Measurements from ENCODE around the gene DPYSL5.

Gene DPYSL5
- total RNA-seq, result 0 reads per million in 3 donors

DNA sequence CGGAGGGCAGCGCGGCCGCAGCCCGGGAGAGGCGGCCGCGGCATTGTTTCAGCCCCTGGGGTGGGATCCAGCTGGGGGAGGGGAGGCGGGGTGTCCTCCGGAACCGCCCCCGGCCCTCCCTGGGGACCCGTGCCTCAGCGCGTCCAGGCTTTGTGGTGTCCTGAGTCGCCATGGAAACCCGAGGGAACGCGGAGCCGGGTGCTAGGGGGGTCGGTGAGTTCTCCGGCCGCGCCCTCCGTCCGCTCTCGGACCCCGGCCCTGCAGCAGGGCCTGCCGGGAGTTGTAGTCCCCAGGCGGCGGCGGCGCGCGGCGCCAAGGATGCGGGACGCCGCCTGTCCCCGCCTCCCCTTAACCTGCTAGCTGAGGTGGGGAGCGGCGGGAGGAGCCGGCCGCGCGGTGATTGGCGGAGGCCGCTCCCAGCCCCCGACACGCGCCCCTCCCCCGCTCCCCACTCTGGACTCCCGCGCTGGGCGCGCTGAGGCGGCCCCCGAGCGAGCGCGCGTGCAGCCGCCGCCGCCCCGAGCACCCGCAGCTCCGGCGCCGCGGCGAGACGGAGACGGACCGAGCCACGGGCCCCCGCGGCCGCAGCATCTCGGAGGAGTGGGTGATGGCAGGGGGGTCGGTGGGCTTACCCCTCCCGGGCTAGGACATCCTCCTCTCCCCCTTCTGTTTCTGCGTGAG lies at the start of gene DPYSL5:
Gene DPYSL5, plus strand, starts transcription at position 478 of the 681 bp plus-strand sequence. CDS start 50,368 bp downstream, outside the sequence.
- peaks cover 32% of the 10 kb centered on the region for H3K4me1 ChIP-seq (ENCODE audit: control insufficient read depth, insufficient read depth, low read length, poor library complexity, severe bottlenecking)
- H3K36me3 ChIP-seq (ENCODE audit: control insufficient read depth, insufficient read depth, low read length), result no peaks in the 10 kb centered on the region
- DNase-seq, result no peak
- no peaks in the 10 kb centered on the region for H3K9me3 ChIP-seq (ENCODE audit: control insufficient read depth, low read length)
- peak within 1 kb of the TSS; percentile 57 for H3K4me3 ChIP-seq (ENCODE audit: insufficient read depth, low read depth, low read length, poor library complexity, severe bottlenecking)
- H3K27me3 ChIP-seq (replicated peaks; ENCODE audit: control insufficient read depth, insufficient read depth, low read length, poor library complexity, severe bottlenecking), result peaks cover 57% of the 10 kb centered on the region
- no peak within 1 kb of the TSS for H3K27ac ChIP-seq (ENCODE audit: insufficient read depth, low read length, poor library complexity, severe bottlenecking)

- H3K27me3 ChIP-seq (replicated peaks; ENCODE audit: control insufficient read depth, insufficient read depth, low read length, poor library complexity, severe bottlenecking), result no peaks in the 10 kb centered on the region
Measured at GRCh38 chr2:26801328-26801727, 46.6 kb upstream of the DPYSL5 start.

DNA sequence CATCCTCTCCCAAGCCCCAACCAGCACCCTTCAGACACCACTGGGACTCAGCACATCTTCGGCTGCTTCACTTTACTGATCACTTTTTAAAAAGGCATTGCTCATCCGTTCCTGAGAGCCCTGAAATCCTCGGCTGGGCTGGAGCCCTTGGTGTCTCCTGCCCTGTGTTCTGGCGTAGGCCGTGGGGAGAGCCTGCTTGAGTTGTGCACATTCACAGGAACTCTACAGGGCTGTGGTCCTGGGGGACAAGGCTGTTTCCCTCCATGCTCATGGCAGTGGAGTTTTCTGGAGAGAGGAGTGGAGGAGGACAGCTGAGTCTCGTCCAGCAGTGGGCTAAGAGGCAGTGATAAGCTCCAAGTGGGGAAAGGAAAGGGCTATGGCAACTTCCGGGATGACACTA lies 46.1 kb upstream of the DPYSL5 start:
- no peaks in the 10 kb centered on the region for H3K36me3 ChIP-seq (ENCODE audit: control insufficient read depth, insufficient read depth, low read length)
- no peak for DNase-seq
- no peaks in the 10 kb centered on the region for H3K9me3 ChIP-seq (ENCODE audit: control insufficient read depth, low read length)
- H3K27me3 ChIP-seq (replicated peaks; ENCODE audit: control insufficient read depth, insufficient read depth, low read length, poor library complexity, severe bottlenecking), result no peaks in the 10 kb centered on the region
- H3K4me1 ChIP-seq (ENCODE audit: control insufficient read depth, insufficient read depth, low read length, poor library complexity, severe bottlenecking), result no peaks in the 10 kb centered on the region
- H3K27ac ChIP-seq (ENCODE audit: insufficient read depth, low read length, poor library complexity, severe bottlenecking), result no peak overlapping the region
- no peak overlapping the region for H3K4me3 ChIP-seq (ENCODE audit: insufficient read depth, low read depth, low read length, poor library complexity, severe bottlenecking)

More at GRCh38 chr2:26801328-26801727, 46.6 kb upstream of the DPYSL5 start:
- Histone ChIP-seq H3K27ac (ENCODE audit: insufficient read depth, low read length, poor library complexity, severe bottlenecking) (no peak overlapping the region), H3K36me3 (ENCODE audit: control insufficient read depth, insufficient read depth, low read length) (no peaks in the 10 kb centered on the region), H3K4me3 (ENCODE audit: insufficient read depth, low read depth, low read length, poor library complexity, severe bottlenecking) (no peak overlapping the region), H3K4me1 (ENCODE audit: control insufficient read depth, insufficient read depth, low read length, poor library complexity, severe bottlenecking) (no peaks in the 10 kb centered on the region), H3K9me3 (ENCODE audit: control insufficient read depth, low read length) (no peaks in the 10 kb centered on the region)
- DNase-seq, result no peak

GRCh38 chr2:26805241-26805676 lies 42.7 kb upstream of the DPYSL5 start:
- no peaks in the 10 kb centered on the region for H3K36me3 ChIP-seq (ENCODE audit: control insufficient read depth, insufficient read depth, low read length)
- H3K4me3 ChIP-seq (ENCODE audit: insufficient read depth, low read depth, low read length, poor library complexity, severe bottlenecking), result no peak overlapping the region
- H3K27me3 ChIP-seq (replicated peaks; ENCODE audit: control insufficient read depth, insufficient read depth, low read length, poor library complexity, severe bottlenecking), result no peaks in the 10 kb centered on the region
- no peak overlapping the region for H3K27ac ChIP-seq (ENCODE audit: insufficient read depth, low read length, poor library complexity, severe bottlenecking)
- no peaks in the 10 kb centered on the region for H3K4me1 ChIP-seq (ENCODE audit: control insufficient read depth, insufficient read depth, low read length, poor library complexity, severe bottlenecking)
- DNase-seq, result no peak
- no peaks in the 10 kb centered on the region for H3K9me3 ChIP-seq (ENCODE audit: control insufficient read depth, low read length)

- Histone ChIP-seq H3K4me1 (ENCODE audit: control insufficient read depth, insufficient read depth, low read length, poor library complexity, severe bottlenecking) (peaks cover 4% of the 10 kb centered on the region), H3K9me3 (ENCODE audit: control insufficient read depth, low read length) (no peaks in the 10 kb centered on the region), H3K36me3 (ENCODE audit: control insufficient read depth, insufficient read depth, low read length) (no peaks in the 10 kb centered on the region), H3K27ac (ENCODE audit: insufficient read depth, low read length, poor library complexity, severe bottlenecking) (no peak overlapping the region), H3K4me3 (ENCODE audit: insufficient read depth, low read depth, low read length, poor library complexity, severe bottlenecking) (no peak overlapping the region), H3K27me3 (replicated peaks; ENCODE audit: control insufficient read depth, insufficient read depth, low read length, poor library complexity, severe bottlenecking) (no peaks in the 10 kb centered on the region)
- DNase-seq, result no peak
Measured at GRCh38 chr2:26807788-26808460, 40.0 kb upstream of the DPYSL5 start.

- Histone ChIP-seq H3K9me3 (ENCODE audit: control insufficient read depth, low read length) (no peaks in the 10 kb centered on the region), H3K36me3 (ENCODE audit: control insufficient read depth, insufficient read depth, low read length) (no peaks in the 10 kb centered on the region), H3K27ac (ENCODE audit: insufficient read depth, low read length, poor library complexity, severe bottlenecking) (no peak overlapping the region), H3K27me3 (replicated peaks; ENCODE audit: control insufficient read depth, insufficient read depth, low read length, poor library complexity, severe bottlenecking) (no peaks in the 10 kb centered on the region), H3K4me3 (ENCODE audit: insufficient read depth, low read depth, low read length, poor library complexity, severe bottlenecking) (no peak overlapping the region), H3K4me1 (ENCODE audit: control insufficient read depth, insufficient read depth, low read length, poor library complexity, severe bottlenecking) (peaks cover 4% of the 10 kb centered on the region)
- DNase-seq, result no peak
Measured at GRCh38 chr2:26809211-26809610, 38.7 kb upstream of the DPYSL5 start.

- H3K4me1 ChIP-seq (ENCODE audit: control insufficient read depth, insufficient read depth, low read length, poor library complexity, severe bottlenecking), result peaks cover 4% of the 10 kb centered on the region
- peaks cover under 1% of the 10 kb centered on the region for H3K27me3 ChIP-seq (replicated peaks; ENCODE audit: control insufficient read depth, insufficient read depth, low read length, poor library complexity, severe bottlenecking)
- no peaks in the 10 kb centered on the region for H3K9me3 ChIP-seq (ENCODE audit: control insufficient read depth, low read length)
- no peak overlapping the region for H3K27ac ChIP-seq (ENCODE audit: insufficient read depth, low read length, poor library complexity, severe bottlenecking)
- H3K36me3 ChIP-seq (ENCODE audit: control insufficient read depth, insufficient read depth, low read length), result no peaks in the 10 kb centered on the region
- DNase-seq, result no peak
- H3K4me3 ChIP-seq (ENCODE audit: insufficient read depth, low read depth, low read length, poor library complexity, severe bottlenecking), result no peak overlapping the region
Measured at GRCh38 chr2:26809876-26810577, 37.9 kb upstream of the DPYSL5 start.

- peaks cover 4% of the 10 kb centered on the region for H3K4me1 ChIP-seq (ENCODE audit: control insufficient read depth, insufficient read depth, low read length, poor library complexity, severe bottlenecking)
- H3K36me3 ChIP-seq (ENCODE audit: control insufficient read depth, insufficient read depth, low read length), result no peaks in the 10 kb centered on the region
- peaks cover 5% of the 10 kb centered on the region for H3K27me3 ChIP-seq (replicated peaks; ENCODE audit: control insufficient read depth, insufficient read depth, low read length, poor library complexity, severe bottlenecking)
- no peak overlapping the region for H3K27ac ChIP-seq (ENCODE audit: insufficient read depth, low read length, poor library complexity, severe bottlenecking)
- DNase-seq, result no peak
- no peaks in the 10 kb centered on the region for H3K9me3 ChIP-seq (ENCODE audit: control insufficient read depth, low read length)
- H3K4me3 ChIP-seq (ENCODE audit: insufficient read depth, low read depth, low read length, poor library complexity, severe bottlenecking), result no peak overlapping the region
Measured at GRCh38 chr2:26811261-26811660, 36.7 kb upstream of the DPYSL5 start.

- Histone ChIP-seq H3K4me1 (ENCODE audit: control insufficient read depth, insufficient read depth, low read length, poor library complexity, severe bottlenecking) (peaks cover 4% of the 10 kb centered on the region), H3K36me3 (ENCODE audit: control insufficient read depth, insufficient read depth, low read length) (no peaks in the 10 kb centered on the region), H3K4me3 (ENCODE audit: insufficient read depth, low read depth, low read length, poor library complexity, severe bottlenecking) (no peak overlapping the region), H3K27me3 (replicated peaks; ENCODE audit: control insufficient read depth, insufficient read depth, low read length, poor library complexity, severe bottlenecking) (peaks cover 5% of the 10 kb centered on the region), H3K27ac (ENCODE audit: insufficient read depth, low read length, poor library complexity, severe bottlenecking) (no peak overlapping the region), H3K9me3 (ENCODE audit: control insufficient read depth, low read length) (no peaks in the 10 kb centered on the region)
- DNase-seq, result no peak
Measured at GRCh38 chr2:26811791-26812694, 35.9 kb upstream of the DPYSL5 start.

Data from effector memory CD4-positive, alpha-beta T cell (primary cell).